Measurements from ENCODE around the gene KLHL18. TPM values are rescaled to one million over a fixed set of nuclear protein-coding genes. Genes with fewer than 3 reads are reported as not detected.

Gene KLHL18
- total RNA-seq, 3 donors from 2014 or later, result 17.0 to 28.7 (median 21.5) TPM

GRCh38 chr3:47259114-47259513 is 23.6 kb upstream of the KLHL18 start:
- no peak for DNase-seq

GRCh38 chr3:47260605-47261004 is 22.1 kb upstream of the KLHL18 start:
- Histone ChIP-seq H3K4me1 (ENCODE audit: low read depth) (no peaks in the 10 kb centered on the region), H3K36me3 (ENCODE audit: low read depth) (no peaks in the 10 kb centered on the region), H3K9me3 (no peaks in the 10 kb centered on the region), H3K4me3 (no peak overlapping the region)
- intact Hi-C loops (cut with DNase I, micrococcal nuclease), result no loop called here
- no peak for TF ChIP-seq CTCF (IDR thresholded peaks at IDR 0.05)
- DNase-seq (no peak), ATAC-seq (no peak)

More at GRCh38 chr3:47259114-47259513, 23.6 kb upstream of the KLHL18 start:
- Histone ChIP-seq H3K9me3 (no peaks in the 10 kb centered on the region), H3K36me3 (ENCODE audit: low read depth) (no peaks in the 10 kb centered on the region), H3K4me1 (ENCODE audit: low read depth) (no peaks in the 10 kb centered on the region), H3K4me3 (no peak overlapping the region)
- no peak for TF ChIP-seq CTCF (IDR thresholded peaks at IDR 0.05)
- ATAC-seq, result no peak
- intact Hi-C loops (cut with DNase I, micrococcal nuclease), result no loop called here

GRCh38 chr3:47261301-47261700 is 21.4 kb upstream of the KLHL18 start:
- no peaks in the 10 kb centered on the region for H3K36me3 ChIP-seq (ENCODE audit: low read depth)
- no peaks in the 10 kb centered on the region for H3K9me3 ChIP-seq
- no peaks in the 10 kb centered on the region for H3K4me1 ChIP-seq (ENCODE audit: low read depth)
- no peak for ATAC-seq
- TF ChIP-seq CTCF (IDR thresholded peaks at IDR 0.05), result no peak
- intact Hi-C loops (cut with DNase I, micrococcal nuclease), result no loop called here
- H3K4me3 ChIP-seq, result no peak overlapping the region
- DNase-seq, result no peak

GRCh38 chr3:47265008-47265407 is 17.7 kb upstream of the KLHL18 start:
- DNase-seq (no peak), ATAC-seq (no peak)
- Histone ChIP-seq H3K36me3 (ENCODE audit: low read depth) (no peaks in the 10 kb centered on the region), H3K4me3 (no peak overlapping the region), H3K4me1 (ENCODE audit: low read depth) (no peaks in the 10 kb centered on the region), H3K9me3 (no peaks in the 10 kb centered on the region)
- no peak for TF ChIP-seq CTCF (IDR thresholded peaks at IDR 0.05)
- intact Hi-C loops (cut with DNase I, micrococcal nuclease), result no loop called here

GRCh38 chr3:47265725-47266428 is 16.9 kb upstream of the KLHL18 start:
- no peak for ATAC-seq
- DNase-seq, result no peak
- Histone ChIP-seq H3K36me3 (ENCODE audit: low read depth) (no peaks in the 10 kb centered on the region), H3K4me3 (no peak overlapping the region), H3K9me3 (no peaks in the 10 kb centered on the region), H3K4me1 (ENCODE audit: low read depth) (no peaks in the 10 kb centered on the region)
- intact Hi-C loops (cut with DNase I, micrococcal nuclease), result no loop called here
- no peak for TF ChIP-seq CTCF (IDR thresholded peaks at IDR 0.05)
